Fibroblast of mammary gland (primary cell): ENCODE measurements around the gene CFAP20DC.

Experiments
- DNase-seq: peaks from one replicate; pipeline ENCODE4 v3.0.0-alpha.2; 2010; ENCODE audit warnings: low read depth
- H3K4me3 ChIP-seq: 2 replicates; pipeline ENCODE4 v1.5.1; 2011; ENCODE audit warnings: low read depth, mild to moderate bottlenecking, low read length, moderate library complexity; ENCODE audit not compliant: control insufficient read depth
- TF ChIP-seq, protein P1 (sequence below): conservative IDR thresholded peaks from 2 replicates; pipeline ENCODE4 v1.5.1; 2011; ENCODE audit warnings: low read depth, low read length, inconsistent platforms; ENCODE audit not compliant: control insufficient read depth, insufficient read depth

The CFAP20DC gene

GRCh38 chr3:58772462-58772861 lies 277.4 kb downstream of the CFAP20DC start:
- TF ChIP-seq, protein P1, sequence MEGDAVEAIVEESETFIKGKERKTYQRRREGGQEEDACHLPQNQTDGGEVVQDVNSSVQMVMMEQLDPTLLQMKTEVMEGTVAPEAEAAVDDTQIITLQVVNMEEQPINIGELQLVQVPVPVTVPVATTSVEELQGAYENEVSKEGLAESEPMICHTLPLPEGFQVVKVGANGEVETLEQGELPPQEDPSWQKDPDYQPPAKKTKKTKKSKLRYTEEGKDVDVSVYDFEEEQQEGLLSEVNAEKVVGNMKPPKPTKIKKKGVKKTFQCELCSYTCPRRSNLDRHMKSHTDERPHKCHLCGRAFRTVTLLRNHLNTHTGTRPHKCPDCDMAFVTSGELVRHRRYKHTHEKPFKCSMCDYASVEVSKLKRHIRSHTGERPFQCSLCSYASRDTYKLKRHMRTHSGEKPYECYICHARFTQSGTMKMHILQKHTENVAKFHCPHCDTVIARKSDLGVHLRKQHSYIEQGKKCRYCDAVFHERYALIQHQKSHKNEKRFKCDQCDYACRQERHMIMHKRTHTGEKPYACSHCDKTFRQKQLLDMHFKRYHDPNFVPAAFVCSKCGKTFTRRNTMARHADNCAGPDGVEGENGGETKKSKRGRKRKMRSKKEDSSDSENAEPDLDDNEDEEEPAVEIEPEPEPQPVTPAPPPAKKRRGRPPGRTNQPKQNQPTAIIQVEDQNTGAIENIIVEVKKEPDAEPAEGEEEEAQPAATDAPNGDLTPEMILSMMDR: no peak
- no peak for DNase-seq
- no peak overlapping the region for H3K4me3 ChIP-seq

GRCh38 chr3:58769065-58769464 lies 280.8 kb downstream of the CFAP20DC start:
- TF ChIP-seq, protein P1: no peak
- no peak overlapping the region for H3K4me3 ChIP-seq
- no peak for DNase-seq

DNA sequence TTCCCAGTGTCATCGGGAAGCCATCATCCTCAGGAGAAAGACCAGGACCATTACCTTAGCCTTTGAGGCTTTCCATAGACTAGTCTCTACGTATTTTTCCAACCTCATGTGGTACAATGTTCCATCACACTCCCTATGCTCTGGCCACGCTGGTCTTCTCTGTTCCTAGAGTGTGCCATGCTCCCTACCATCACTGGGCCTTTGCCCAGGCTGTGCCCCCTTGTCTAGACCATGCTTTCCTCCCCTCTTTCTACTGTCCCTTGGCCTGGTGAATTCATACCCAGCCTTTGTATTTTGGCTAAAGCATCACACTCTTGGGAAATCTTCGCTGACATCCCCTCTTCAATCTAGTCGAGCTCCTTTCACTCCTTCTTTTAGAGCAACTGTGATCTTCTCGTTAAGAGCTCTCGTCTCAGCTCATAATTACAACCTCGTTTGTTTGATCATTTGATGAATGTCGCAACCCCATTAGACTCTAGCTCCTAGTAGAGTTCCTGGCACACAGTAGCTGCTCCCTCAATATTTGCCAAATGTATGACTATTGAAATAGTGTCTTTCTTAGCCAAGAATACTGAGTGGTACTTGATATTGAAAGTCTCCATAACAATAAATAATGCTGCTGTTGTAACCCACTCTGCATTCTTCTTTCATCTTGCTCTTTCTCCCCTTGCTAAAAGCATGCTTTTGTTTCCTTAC lies 283.1 kb downstream of the CFAP20DC start:
- no peak overlapping the region for H3K4me3 ChIP-seq
- DNase-seq: no peak
- TF ChIP-seq, protein P1: no peak

DNA sequence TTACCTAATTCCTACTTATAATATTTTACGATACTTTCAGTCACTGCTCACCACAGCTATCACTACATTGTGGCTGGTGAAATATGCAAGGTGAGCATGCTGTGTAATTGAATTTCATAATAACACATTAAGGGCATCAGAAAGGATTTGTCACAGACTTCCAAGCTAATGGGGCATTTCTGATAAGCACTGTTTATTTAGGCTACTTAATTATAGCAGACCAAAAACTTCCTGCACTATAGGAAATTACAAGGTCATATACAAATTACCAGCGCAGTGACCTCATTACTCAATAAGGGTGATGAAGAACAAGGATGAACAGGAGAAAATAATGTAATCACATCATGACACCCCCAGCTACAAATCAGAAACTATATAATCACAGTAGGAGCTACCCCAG lies 294.7 kb downstream of the CFAP20DC start:
- TF ChIP-seq, protein P1: no peak
- no peak for DNase-seq
- no peak overlapping the region for H3K4me3 ChIP-seq

DNA sequence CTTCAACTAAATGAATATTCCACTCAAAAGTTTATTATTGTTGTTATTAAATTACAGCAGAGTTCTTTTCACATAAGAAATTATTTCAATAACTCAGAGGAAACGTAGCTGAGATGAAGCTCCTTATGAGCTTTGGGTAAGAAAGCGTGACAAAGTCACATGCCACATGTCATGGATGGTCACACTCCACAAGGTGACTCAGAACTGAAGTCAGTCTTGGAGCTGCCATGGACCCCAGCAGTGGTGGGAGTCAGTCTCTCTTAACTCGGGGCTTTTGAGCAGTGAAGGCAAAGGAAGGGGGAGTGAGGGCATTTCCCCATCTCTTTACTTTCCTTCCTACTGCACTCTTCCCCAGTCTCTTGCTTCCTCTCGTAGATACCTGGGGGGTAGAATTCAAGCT lies 295.8 kb downstream of the CFAP20DC start:
- DNase-seq: no peak
- TF ChIP-seq, protein P1: no peak
- no peak overlapping the region for H3K4me3 ChIP-seq

DNA sequence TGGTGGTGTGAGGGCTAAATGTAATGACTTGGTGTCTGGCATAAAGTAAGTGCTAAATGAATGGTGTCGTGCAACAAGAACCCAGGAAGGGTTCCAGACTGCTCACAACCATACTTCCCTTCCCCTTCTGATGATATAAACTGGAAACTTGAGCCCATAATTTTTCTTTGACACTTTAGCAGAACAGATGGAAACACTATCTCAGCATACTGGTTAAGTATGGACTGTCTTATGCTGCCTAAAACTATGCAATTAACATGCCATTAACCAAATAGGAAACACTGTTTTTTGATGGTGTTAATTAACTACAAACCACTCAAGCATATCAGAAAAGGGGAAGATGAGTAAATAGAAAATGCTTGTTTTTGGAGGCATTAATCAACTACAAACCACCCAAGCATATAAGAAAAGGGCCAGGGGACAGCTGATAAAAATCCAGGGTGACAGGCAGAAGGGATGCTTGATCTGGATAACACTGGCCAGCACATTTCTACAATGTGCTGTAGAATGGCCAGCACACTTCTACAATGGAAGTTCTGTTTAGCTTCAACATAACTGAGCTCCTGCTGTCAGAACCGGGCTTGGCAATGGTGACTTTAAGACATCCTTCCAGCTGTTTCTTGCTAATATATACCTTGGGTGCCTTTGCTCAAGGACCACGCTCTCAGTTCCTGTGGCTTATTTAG lies 297.8 kb downstream of the CFAP20DC start:
- TF ChIP-seq, protein P1: no peak
- H3K4me3 ChIP-seq: no peak overlapping the region
- no peak for DNase-seq
